GM18907 (cell line): ENCODE measurements around the gene GRID1.

ENCODE experiments used
- ATAC-seq: cut with Tn5 transposase; IDR thresholded peaks from one replicate; pipeline ENCODE4 v1.9.1; 2021; ENCODE audit warnings: mild to moderate bottlenecking, moderate library complexity; ENCODE audit not compliant: unreplicated experiment

Gene GRID1

DNA sequence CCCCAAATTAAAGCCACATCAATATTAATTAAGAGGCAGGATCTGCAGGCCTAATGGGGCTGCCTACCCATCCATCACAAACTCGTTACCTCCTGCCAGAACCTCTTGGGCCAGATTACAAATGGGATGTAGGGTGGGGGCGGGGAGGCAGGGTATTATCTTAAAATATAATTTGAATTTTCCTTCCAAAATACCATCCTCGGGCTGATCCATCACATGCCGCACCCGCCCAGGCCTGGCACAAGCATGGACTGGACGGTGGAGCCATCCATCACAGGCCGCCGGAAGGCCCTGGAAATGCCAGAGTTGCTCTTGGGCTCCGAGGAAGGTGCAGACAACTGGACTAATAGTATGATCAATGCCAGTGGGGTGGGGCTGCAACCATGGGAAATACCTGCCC lies 212.8 kb downstream of the GRID1 start:
- no peak for ATAC-seq

DNA sequence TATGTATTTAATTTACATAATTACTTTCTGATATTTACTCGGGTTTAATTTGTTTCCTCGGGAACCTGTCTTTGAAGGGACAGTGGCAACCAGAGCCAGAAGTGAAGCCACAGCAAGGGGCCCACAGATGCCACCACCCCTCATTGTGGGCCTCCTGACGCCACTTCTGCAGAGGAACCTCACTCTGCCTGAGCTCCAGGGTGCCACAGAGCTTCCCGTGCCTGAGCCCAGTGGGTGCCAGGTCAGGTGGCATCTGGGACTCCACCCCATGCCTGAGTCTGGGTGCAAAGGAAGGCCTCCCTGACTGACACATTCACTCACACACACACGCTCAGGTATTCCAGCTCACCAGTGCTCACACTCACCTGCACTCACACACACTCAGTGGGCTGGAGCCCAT lies 213.7 kb downstream of the GRID1 start:
- no peak for ATAC-seq

DNA sequence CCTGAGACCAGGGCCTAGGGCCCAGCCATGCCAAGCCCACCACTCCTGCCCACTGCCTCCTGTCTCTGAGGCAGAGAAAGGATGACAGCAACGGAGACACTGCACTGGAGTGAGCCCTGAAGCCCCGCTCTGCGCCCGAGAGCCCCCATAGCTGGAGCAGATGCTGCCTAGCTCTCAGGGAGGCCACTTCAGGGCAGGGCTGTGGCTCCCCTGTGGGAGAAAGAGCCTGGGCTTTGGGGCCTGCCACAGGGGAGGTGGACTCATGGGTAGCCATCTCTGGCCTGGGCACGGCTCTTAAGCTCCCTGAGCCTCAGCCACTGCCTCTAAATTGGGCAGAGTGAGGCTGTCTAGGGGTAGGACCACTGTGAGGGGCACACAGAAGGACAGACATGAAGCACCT lies 214.2 kb downstream of the GRID1 start:
- no peak for ATAC-seq

DNA sequence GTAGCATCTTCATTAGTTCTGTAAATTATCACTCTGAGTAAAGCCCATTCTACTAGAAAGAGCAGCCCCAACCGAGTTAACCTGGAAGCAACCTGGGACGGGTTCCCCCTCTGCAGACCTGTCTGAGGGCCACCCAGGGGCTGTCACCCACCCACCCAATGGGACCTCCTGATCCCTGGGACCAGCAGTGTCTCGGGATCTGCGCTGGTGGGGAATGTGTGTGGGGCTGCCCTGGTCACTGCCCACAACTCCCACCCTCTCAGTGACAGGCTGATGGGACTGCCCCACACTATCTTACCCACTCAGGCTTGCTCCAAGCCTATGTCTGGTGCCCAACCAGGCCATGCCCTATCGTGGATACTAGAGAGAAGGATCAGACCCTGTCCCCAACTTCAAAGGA lies 215.0 kb downstream of the GRID1 start:
- no peak for ATAC-seq

DNA sequence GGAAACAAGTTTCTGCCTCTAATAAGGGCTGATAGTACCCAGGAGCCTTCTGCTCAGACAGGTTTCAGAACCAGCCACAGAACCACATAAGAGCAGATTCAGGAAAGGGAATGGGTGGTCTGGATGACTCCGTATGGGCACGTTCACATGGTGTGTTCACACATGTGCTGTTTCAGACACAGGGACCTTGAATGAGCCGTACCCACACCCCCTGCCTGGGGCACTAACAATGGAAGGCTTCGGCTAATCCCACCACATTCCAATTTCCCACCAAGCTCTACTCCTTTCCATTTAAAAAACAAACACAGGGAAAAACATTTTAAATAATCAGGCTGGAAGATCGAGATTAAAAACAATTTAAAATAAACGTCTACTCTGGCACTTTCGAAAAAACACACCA lies 217.3 kb downstream of the GRID1 start:
- ATAC-seq, result no peak

DNA sequence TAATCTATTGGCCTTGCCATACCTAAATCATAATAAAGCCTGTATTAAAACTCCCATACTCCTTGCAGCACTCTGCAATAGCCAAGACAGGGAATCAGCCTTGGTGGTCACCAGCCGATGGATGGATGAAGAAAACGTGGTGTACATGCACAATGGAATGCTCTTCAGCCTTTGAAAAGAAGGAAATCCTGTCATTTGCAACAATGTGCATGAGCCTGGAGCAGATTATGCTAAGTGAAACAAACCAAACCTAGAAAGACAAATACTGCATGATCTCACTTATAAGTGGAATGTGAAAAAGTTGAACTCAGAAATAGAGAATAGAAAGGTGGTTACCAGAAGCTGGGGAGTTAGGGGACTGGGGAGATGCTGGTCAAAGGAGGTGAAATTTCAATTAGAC lies 218.5 kb downstream of the GRID1 start:
- no peak for ATAC-seq

- ATAC-seq, result no peak
Measured at GRCh38 chr10:86144301-86144700, 222.3 kb downstream of the GRID1 start.

DNA sequence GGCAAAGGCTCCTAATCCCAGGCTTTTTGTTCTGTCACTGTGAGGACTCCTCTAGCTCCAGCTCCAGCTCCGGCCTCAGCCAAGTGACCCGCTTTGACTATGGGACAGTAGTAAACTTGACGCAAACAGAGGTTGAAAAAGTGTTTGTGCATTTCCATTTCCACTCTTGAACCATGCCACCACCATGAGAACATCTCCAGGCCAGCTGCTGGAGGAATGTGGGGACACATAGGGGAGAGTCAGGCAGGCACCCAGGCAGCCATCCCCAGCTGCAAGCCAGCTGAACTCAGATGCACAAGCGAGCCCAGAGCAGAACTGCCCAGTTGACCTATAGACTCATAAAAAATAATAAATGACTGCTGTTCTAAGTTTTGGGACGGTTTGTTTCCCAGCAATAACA lies 224.7 kb downstream of the GRID1 start:
- ATAC-seq, result no peak

GRCh38 chr10:86139066-86139657 lies 227.4 kb downstream of the GRID1 start:
- no peak for ATAC-seq

DNA sequence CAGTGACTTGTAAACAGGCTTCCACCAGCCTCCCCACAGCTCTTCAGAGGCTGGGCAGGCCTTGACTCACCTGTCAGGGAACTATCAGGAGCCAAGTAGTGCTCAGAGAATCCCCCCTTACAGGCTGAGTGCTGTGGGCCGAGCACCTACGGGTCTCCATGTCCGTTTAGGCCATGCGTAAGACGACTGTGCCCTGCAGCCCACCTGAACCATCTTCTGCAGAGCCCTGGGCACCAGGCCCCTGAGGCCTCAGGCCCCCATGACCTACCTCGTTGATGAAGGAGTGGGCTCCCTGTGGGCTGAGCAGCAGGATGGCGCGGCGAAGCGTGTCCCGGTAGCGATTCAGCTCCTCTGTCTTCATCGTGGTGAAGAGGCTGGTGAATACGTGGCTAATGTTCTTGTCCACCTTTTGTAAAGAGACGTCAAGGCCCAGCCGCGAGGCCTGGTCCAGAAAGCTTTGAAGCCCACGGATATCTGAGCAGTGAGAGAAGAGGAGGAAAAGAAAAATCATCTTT lies 228.0 kb downstream of the GRID1 start:
- no peak for ATAC-seq

DNA sequence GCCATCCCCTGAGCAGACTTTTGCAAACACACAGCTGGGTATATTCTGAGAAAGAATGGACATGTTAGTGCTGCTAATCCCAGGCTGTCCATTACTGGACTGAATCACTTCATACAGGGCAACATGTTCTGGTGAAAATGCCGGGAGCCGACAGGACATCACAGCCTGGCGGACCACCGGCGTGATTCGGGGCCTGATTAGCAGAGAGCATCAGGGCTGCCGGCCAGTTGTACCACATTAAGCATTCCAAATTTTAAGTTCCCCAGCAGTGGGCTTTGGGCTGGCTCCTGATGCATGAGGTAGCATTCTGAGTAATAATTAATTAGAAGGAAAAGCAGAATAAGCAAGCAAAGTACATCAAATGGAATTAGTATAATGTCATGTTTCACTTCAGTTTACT lies 229.0 kb downstream of the GRID1 start:
- no peak for ATAC-seq

DNA sequence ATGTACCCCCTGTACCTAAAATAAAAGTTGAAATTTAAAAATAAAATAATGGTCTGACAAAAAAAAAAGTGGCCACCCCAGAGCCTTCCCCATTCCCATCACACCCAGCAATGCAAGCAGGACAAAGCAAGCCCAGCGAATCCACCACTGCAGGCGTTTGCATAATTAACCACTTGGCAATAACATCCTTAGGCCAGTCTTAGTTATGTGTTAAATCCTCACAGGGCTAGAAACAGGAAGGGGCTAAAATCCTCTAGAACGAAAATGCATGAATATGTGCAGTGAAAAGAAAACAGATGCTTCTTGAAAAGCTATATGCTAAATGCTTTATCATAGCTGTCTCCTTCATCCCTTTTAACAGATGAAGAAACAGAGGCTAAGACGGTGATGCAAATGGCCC lies 229.7 kb downstream of the GRID1 start:
- no peak for ATAC-seq

- ATAC-seq, result no peak
Measured at GRCh38 chr10:86135191-86135590, 231.4 kb downstream of the GRID1 start.

- ATAC-seq, result no peak
Measured at GRCh38 chr10:86130737-86131475, 235.7 kb downstream of the GRID1 start.

GRCh38 chr10:86130041-86130440 lies 236.6 kb downstream of the GRID1 start:
- ATAC-seq, result no peak

DNA sequence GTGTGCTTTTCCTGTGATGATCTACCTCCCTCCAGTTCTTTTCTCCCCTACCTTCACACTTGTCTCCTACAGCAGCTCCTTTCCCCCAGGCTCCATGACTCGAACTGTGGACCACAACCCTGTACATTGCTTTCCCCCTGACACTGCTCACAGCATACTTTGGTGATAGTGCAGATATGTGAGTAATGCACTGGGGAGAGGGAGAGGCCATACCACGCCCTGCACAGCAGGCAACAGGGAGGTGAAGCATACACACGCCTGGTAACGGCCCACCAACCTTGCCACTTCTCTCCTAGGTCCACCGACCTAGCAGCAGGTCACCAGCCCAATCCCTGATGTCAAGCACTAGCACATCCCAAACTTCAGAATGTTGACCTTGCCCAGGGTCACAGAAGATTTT lies 238.2 kb downstream of the GRID1 start:
- no peak for ATAC-seq

GRCh38 chr10:86127274-86127819 lies 239.2 kb downstream of the GRID1 start:
- ATAC-seq, result no peak

- no peak for ATAC-seq
Measured at GRCh38 chr10:86124734-86125133, 241.9 kb downstream of the GRID1 start.

- ATAC-seq, result no peak
Measured at GRCh38 chr10:86123715-86124114, 242.9 kb downstream of the GRID1 start.

- no peak for ATAC-seq
Measured at GRCh38 chr10:86123304-86123703, 243.3 kb downstream of the GRID1 start.

DNA sequence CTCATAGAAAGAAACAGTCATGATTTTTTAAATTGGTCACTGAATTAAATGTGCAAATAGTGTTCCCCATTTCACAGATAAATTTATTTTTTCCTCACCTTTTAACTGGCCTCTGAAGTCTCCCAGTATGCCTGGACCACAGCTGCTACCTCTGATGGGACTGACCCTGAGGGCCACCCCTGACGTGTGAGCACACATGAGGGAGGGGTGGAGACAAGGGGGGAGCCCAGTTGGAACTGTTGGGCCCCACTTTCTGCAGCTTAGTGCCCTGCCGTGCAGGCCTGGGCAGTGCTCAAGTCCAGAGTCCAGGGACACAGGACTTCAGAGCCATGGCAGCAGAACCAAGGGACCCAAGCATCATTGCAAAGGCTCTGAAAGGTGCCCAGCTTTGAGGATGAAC lies 243.9 kb downstream of the GRID1 start:
- ATAC-seq, result no peak

DNA sequence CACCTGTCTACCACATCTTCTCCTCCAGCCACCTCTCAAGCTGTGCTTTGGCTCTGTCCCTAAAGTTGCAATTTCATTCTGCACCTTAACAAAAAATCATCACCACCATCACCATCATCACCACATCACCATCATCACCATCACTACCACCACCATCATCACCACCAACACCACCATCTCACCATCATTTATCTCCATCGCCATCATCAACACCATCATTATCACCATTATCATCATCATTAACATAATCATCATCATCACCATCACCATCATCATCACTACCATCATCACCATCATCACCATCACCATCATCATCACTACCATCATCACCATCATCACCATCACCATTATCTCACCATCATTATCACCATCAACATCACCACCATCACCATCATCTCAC lies 245.4 kb downstream of the GRID1 start:
- no peak for ATAC-seq
